Mucosa of gallbladder (tissue), 1 donor: ENCODE measurements around the gene SHKBP1. TPM values are rescaled to one million over a fixed set of nuclear protein-coding genes. Genes with fewer than 3 reads are reported as not detected.
A peak's percentile ranks its signal among the peaks of the same experiment; 100 is the strongest.
"Not testable (repeated sequence)": the region's sequence is repeated elsewhere in the genome, so short reads cannot be mapped to it uniquely, and the experiment has no call there.

ENCODE experiments used
- DNase-seq: peaks from one replicate; pipeline ENCODE4 v3.0.0-alpha.2; 2020; ENCODE audit warnings: low spot score
- total RNA-seq: library from RNA; stranded (reverse); gene quantifications from one replicate; pipeline ENCODE4 v1.2.1, GENCODE V29; 2021
- donor health status: DM: no; HTN: no; CAD: no.

The SHKBP1 gene
- total RNA-seq, 1 donor from 2014 or later = 80.9 TPM

DNA sequence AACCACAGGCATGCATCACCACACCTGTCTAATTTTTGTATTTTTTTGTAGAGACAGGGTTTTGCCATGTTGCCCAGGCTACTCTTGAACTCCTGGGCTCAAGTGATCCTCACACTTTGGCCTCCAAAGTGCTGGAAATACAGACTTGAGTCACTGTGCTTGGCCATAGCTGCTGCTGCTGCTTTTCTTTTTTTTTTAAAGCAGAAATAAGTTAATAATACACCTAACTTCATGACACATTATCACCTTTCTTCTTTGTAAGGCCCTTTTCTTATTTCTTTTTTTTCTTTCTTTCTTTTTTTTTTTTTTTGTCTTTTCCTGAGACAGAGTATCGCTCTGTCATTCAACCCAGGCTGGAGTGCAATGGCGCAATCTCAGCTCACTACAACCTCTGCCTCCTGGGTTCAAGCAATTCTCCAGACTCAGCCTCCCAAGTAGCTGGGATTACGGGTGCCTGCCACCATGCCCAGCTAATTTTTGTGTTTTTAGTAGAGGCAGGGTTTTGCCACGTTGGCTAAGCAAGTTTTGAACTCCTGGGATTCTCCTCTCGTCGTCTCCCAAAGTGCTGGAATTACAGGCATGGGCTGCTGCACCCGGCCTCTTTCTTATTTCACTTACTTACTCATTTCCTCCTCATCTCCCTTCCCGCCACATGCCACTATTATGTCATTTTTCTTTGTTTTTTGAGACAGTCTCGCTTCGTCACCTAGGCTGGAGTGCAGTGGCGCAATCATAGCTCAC, 8.7 kb downstream of the SHKBP1 start:
- DNase-seq = no peak

GRCh38 chr19:40585982-40586422, 9.3 kb downstream of the SHKBP1 start:
- no peak for DNase-seq

- no peak for DNase-seq
Measured at GRCh38 chr19:40586611-40587010, 9.9 kb downstream of the SHKBP1 start.

GRCh38 chr19:40588110-40588854, 11.6 kb downstream of the SHKBP1 start:
- DNase-seq = no peak

GRCh38 chr19:40588926-40589569, 12.4 kb downstream of the SHKBP1 start:
- no peak for DNase-seq

GRCh38 chr19:40589591-40590429, 13.1 kb downstream of the SHKBP1 start:
- DNase-seq = no peak

- no peak for DNase-seq
Measured at GRCh38 chr19:40590464-40591265, 14.0 kb downstream of the SHKBP1 start.

GRCh38 chr19:40591724-40592123, 15.1 kb downstream of the SHKBP1 start:
- DNase-seq = not testable (repeated sequence)

DNA sequence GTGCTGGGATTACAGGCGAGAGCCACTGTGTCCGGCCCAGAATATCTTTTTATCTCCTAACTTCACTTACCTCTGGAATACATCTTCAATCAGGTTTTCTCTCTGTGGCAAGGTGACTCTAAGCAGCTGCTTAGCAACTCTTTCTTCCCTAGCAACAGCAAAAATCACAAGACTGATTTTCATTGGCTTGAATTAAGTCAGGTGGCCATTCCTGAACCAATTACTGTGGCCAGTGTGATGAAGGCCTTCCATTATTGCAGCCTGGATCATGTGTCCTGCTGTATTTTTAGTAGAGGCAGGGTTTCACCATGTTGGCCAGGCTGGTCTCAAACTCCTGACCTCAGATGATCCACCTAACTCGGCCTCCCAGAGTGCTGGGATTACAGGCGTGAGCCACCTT, 15.5 kb downstream of the SHKBP1 start:
- DNase-seq = no peak

- DNase-seq = no peak
Measured at GRCh38 chr19:40594255-40594654, 17.6 kb downstream of the SHKBP1 start.

DNA sequence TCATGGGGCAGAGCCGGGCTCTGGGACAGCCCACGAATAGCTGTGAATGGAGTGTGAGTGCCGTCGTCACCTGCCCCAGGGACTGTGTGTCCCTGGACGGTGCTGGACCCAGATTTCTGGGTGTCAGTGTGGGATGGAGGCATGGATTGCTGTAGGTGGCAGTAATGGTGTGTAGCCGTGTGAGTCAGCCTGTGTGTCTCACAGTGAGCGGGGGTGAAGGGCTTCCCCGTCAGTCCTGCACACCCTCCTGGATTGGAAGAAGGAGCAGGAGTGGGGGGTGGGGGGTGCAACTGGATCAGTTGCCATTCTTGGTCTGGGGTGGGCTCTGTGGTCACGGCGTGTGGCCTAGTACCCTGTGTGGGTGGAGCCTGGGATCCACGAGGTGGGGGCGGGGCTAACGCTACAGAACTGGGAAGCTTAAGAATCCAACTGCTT, 18.0 kb downstream of the SHKBP1 start:
- DNase-seq = no peak

- no peak for DNase-seq
Measured at GRCh38 chr19:40596608-40597328, 20.1 kb downstream of the SHKBP1 start.

GRCh38 chr19:40597329-40597838, 20.7 kb downstream of the SHKBP1 start:
- DNase-seq = no peak

- DNase-seq = peak; percentile 88
Measured at GRCh38 chr19:40598121-40598917, 21.6 kb downstream of the SHKBP1 start.

- DNase-seq = no peak
Measured at GRCh38 chr19:40598918-40599307, 22.2 kb downstream of the SHKBP1 start.

DNA sequence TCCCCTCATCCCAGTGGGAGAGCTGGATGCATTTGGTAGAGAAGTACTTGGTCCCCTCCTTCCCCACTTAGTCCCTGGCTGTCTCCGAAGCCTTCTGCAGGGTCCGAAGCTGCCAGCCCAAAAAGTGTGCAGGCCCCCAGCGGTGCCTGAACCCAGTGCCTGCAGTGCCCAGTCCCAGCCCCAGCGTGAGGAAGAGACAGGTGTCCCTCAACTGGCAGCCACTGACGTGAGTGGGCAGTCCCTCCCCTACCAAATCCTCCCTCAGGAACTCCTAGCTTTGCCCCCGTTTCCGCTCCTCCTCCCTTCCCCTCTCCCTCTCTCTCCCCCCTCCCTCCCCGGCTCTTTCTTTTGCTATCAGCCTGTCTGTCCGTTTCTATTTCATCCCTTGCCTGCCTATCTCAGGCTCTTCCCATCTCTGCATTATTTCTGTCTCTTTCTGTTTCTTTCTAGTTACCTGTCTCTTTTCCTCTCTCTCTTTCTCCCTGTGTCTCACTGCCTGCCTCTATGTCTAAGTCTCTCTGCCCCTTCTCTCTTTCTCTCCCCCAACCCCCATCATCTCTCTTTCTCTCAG, 22.7 kb downstream of the SHKBP1 start:
- no peak for DNase-seq

DNA sequence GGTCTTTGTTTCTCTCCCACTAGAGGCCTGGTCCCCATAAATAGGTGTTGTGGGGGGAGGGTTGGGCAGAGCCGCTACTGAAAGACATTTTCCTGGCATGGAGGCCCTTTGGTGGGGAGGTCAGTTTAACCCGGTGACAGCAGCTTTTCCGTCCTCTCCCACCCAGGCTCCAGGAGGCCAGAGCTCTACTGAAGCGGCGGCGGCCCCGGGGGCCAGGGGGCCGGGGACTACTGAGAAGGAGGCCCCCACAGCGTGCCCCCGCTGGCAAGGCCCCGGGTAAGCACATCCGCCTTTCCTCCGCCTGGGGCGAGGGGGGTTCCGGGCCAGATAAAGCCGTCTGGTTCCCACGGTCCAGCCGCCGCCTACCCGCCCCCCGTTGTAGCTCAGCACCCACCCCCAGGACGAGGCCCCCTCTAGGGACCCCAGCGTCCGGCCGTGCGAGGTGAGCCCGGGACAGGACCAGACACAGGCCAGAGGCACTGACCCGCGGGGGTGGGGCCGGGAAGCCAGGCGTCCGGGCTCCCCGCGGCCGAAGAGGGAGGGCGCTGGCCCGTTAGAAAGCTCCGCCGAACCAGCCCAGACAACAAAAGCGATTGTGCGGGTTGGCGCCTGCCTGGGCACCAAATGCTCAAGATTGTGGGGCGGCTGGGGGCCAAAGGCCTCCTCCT, 23.4 kb downstream of the SHKBP1 start:
- no peak for DNase-seq

DNA sequence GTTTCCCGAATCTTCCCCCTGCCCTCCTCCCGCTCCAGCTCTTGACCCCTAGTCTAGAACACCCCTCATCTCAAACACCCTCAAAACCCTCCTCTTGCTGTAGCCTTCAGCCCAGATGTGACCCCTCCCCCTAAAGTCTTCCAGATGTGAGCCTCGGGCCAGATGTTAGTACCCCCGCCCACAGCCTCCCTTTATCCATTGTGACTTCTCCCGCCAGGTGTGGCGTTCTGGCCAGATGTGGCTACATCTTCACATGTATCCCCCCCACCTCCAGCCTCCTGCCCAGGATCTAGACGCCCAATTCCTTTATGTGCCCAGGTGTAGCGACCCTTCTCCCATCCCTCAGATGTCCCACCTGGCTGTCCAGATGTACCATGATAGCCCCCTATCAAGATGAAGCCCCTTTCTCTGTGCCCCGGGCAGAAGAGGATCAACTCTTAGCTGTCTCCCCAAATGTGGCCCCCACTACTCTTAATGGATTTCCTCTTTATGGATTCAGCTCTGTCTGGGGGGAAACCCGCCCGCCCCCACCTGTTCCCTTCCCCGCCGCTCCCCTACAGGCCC, 24.0 kb downstream of the SHKBP1 start:
- DNase-seq = no peak
